ENCODE measurements around the gene HOXB4.

GRCh38 chr17:48543854-48544348 is 34.2 kb downstream of the HOXB4 start:
- TF ChIP-seq CTCF (conservative IDR thresholded peaks at IDR 0.05; ENCODE audit: low read depth, low read length) (no peak), EZH2 (IDR thresholded peaks at IDR 0.05; ENCODE audit: low read length, unreplicated experiment) (no peak), EZH2phosphoT487 (IDR thresholded peaks at IDR 0.05; ENCODE audit: borderline replicate concordance, low read length) (no peak)

Measured in PC-3 (cell line).